HCT116 (cell line): ENCODE measurements around the gene KMT2C. TPM values are rescaled to one million over a fixed set of nuclear protein-coding genes. Genes with fewer than 3 reads are reported as not detected.
"Not testable (repeated sequence)": the region's sequence is repeated elsewhere in the genome, so short reads cannot be mapped to it uniquely, and the experiment has no call there.

Experiments
- ATAC-seq: fragments of 200-7000 bp; cut with Tn5 transposase; 2 replicates; pipeline ENCODE4 v1.9.1; 2020; ENCODE audit warnings: mild to moderate bottlenecking, moderate library complexity
- BruUV-seq: library from RNA; stranded (reverse); fragments of 400-500 nt; replicated peaks from 2 replicates; lab custom pipeline; 2021; lab: Mats Ljungman, UMichigan
- CTCF ChIA-PET: fragments of 300-600 bp; sonication (Branson Sonifier 250); formaldehyde crosslinking; loops from one replicate; lab custom pipeline; 2021; ENCODE audit warnings: antibody characterized with exemption; lab: Charles Lee
- POLR2A ChIA-PET: fragments of 300-600, 350-600 bp; sonication (Branson Sonifier 250); formaldehyde crosslinking; loops from one replicate; lab custom pipeline; 2021; ENCODE audit warnings: antibody characterized with exemption; lab: Charles Lee
- RAD21 ChIA-PET, 2 experiments: fragments of 300-600 bp; sonication (Branson Sonifier 250); formaldehyde crosslinking; loops; one replicate each; lab custom pipeline; 2023; ENCODE audit warnings: low total read pairs in 2 of 2; ENCODE audit not compliant: uncharacterized antibody in 2 of 2, unreplicated experiment in 2 of 2, low non-redundant PET in 1 of 2; lab: Charles Lee
- DNase-seq: peaks from one replicate; pipeline ENCODE4 v3.0.0-alpha.2; 2010; ENCODE audit warnings: low read depth, low spot score
- H2AFZ ChIP-seq: fragments of 200-600 bp; shearing (Covaris generic), sonication (generic); 2 replicates; pipeline ENCODE4 v1.6.1; 2017; ENCODE audit warnings: low read depth, mixed run types, mixed read lengths, antibody characterized with exemption, low read length; ENCODE audit not compliant: poor library complexity, severe bottlenecking
- H3K27ac ChIP-seq: 2 replicates; pipeline ENCODE4 v1.5.1; 2012; ENCODE audit warnings: low read depth, low read length
- H3K27me3 ChIP-seq: fragments of 200-600 bp; sonication (generic); 2 replicates; pipeline ENCODE4 v1.6.1; 2016; ENCODE audit warnings: mixed run types, low read length, mixed read lengths; ENCODE audit not compliant: insufficient read depth
- H3K36me3 ChIP-seq, 2 experiments: fragments of 200-500 bp in 1 of 2; fragments of 200-600 bp in 1 of 2; sonication (Bioruptor generic) in 1 of 2; sonication (generic) in 1 of 2; 2 replicates each; pipeline versions ENCODE4 v1.5.1 to v1.6.1; 2014 to 2016; ENCODE audit warnings: low read length in 2 of 2, inconsistent platforms in 1 of 2, mixed read lengths in 1 of 2, mixed run types in 1 of 2; ENCODE audit not compliant: insufficient read depth in 2 of 2, control insufficient read depth in 1 of 2
- H3K4me1 ChIP-seq, 2 experiments: fragments of 200-600 bp in 1 of 2; sonication (generic) in 1 of 2; 2 replicates each; pipeline versions ENCODE4 v1.5.1 to v1.6.1; 2012 to 2017; ENCODE audit warnings: low read length in 2 of 2, inconsistent platforms in 1 of 2, mild to moderate bottlenecking in 1 of 2, mixed read lengths in 1 of 2, mixed run types in 1 of 2, moderate library complexity in 1 of 2; ENCODE audit not compliant: insufficient read depth in 2 of 2, control insufficient read depth in 1 of 2
- H3K4me2 ChIP-seq: fragments of 200-600 bp; sonication (generic); 2 replicates; pipeline ENCODE4 v1.6.1; 2017; ENCODE audit warnings: mixed run types, low read length, mixed read lengths
- H3K4me3 ChIP-seq, 2 experiments: fragments of 200-600 bp in 1 of 2; sonication (generic) in 1 of 2; replicated peaks in 1 of 2; 2 replicates each; pipeline ENCODE4 v1.5.1; 2011 to 2016; ENCODE audit warnings: low read length in 2 of 2, control low read depth in 1 of 2, low read depth in 1 of 2, mild to moderate bottlenecking in 1 of 2, mixed read lengths in 1 of 2, mixed run types in 1 of 2
- H3K79me2 ChIP-seq: fragments of 200-600 bp; sonication (generic); 2 replicates; pipeline ENCODE4 v1.6.1; 2017; ENCODE audit warnings: mild to moderate bottlenecking, mixed run types, low read length, moderate library complexity, mixed read lengths; ENCODE audit not compliant: insufficient read depth
- H3K9ac ChIP-seq: fragments of 200-600 bp; sonication (generic); 2 replicates; pipeline ENCODE4 v1.6.1; 2016; ENCODE audit warnings: low read length, mixed read lengths
- H3K9me2 ChIP-seq: fragments of 200-600 bp; sonication (generic), shearing (Covaris generic); 2 replicates; pipeline ENCODE4 v1.6.1; 2017; ENCODE audit warnings: mixed run types, mild to moderate bottlenecking, moderate library complexity; ENCODE audit not compliant: insufficient read depth
- H3K9me3 ChIP-seq, 2 experiments: fragments of 200-500 bp in 1 of 2; fragments of 200-600 bp in 1 of 2; sonication (Bioruptor generic) in 1 of 2; sonication (generic) in 1 of 2; 2 replicates each; pipeline ENCODE4 v1.6.1; 2014 to 2017; ENCODE audit warnings: low read length in 2 of 2, mixed read lengths in 2 of 2, inconsistent platforms in 1 of 2, low read depth in 1 of 2, mild to moderate bottlenecking in 1 of 2, mixed run types in 1 of 2, moderate library complexity in 1 of 2; ENCODE audit not compliant: control insufficient read depth in 1 of 2, insufficient read depth in 1 of 2
- H4K20me1 ChIP-seq: fragments of 200-600 bp; sonication (generic), shearing (Covaris generic); 2 replicates; pipeline ENCODE4 v1.6.1; 2017; ENCODE audit warnings: mixed run types, mild to moderate bottlenecking, moderate library complexity; ENCODE audit not compliant: insufficient read depth
- CBX3 ChIP-seq: IDR thresholded peaks from 2 replicates; pipeline ENCODE4 v1.6.1; 2012; ENCODE audit warnings: low read depth
- EGR1 ChIP-seq: IDR thresholded peaks from 2 replicates; pipeline ENCODE4 v1.6.1; 2012; ENCODE audit warnings: low read depth
- EZH2 ChIP-seq: fragments of 200-600 bp; sonication (generic); IDR thresholded peaks from 2 replicates; pipeline ENCODE4 v1.6.1; 2017; ENCODE audit warnings: antibody characterized with exemption, mixed run types
- EZH2phosphoT487 ChIP-seq: fragments of 200-600 bp; IDR thresholded peaks from 2 replicates; pipeline ENCODE4 v1.6.1; 2018; ENCODE audit warnings: antibody characterized with exemption, borderline replicate concordance
- FOSL1 ChIP-seq: IDR thresholded peaks from 2 replicates; pipeline ENCODE4 v1.6.1; 2012; ENCODE audit warnings: low read depth
- JUND ChIP-seq: IDR thresholded peaks from 2 replicates; pipeline ENCODE4 v1.6.1; 2012
- RAD21 ChIP-seq: IDR thresholded peaks from 2 replicates; pipeline ENCODE4 v1.6.1; 2012; ENCODE audit warnings: low read depth, mild to moderate bottlenecking
- SRF ChIP-seq: IDR thresholded peaks from 2 replicates; pipeline ENCODE4 v1.6.1; 2012; ENCODE audit warnings: low read depth
- YY1 ChIP-seq: IDR thresholded peaks from 2 replicates; pipeline ENCODE4 v1.6.1; 2011; ENCODE audit warnings: low read length, low read depth, moderate library complexity, mild to moderate bottlenecking; ENCODE audit not compliant: insufficient replicate concordance; ENCODE audit errors: extremely low read depth
- ZFX ChIP-seq: fragments of 450-650 bp; IDR thresholded peaks from 2 replicates; pipeline ENCODE4 v1.6.1; 2017
- intact Hi-C: fragments of 100-400 bp; cut with micrococcal nuclease; formaldehyde crosslinking; loops from 2 replicates; pipeline ENCODE4 v1.10.0; 2022
- total RNA-seq: library from RNA; stranded (reverse); gene quantifications from one replicate; pipeline ENCODE4 v1.2.1, GENCODE V29; 2021; ENCODE audit not compliant: unreplicated experiment
- TF ChIP-seq, protein P1 (sequence below): IDR thresholded peaks from 2 replicates; pipeline ENCODE4 v1.6.1; 2012
- TF ChIP-seq, protein P2 (sequence below): IDR thresholded peaks from 2 replicates; pipeline ENCODE4 v1.6.1; 2012
- TF ChIP-seq, protein P3 (sequence below): IDR thresholded peaks from 2 replicates; pipeline ENCODE4 v1.6.1; 2012; ENCODE audit warnings: low read depth

KMT2C gene
- total RNA-seq, 1 experiment from 2014 or later = 22.9 TPM

DNA sequence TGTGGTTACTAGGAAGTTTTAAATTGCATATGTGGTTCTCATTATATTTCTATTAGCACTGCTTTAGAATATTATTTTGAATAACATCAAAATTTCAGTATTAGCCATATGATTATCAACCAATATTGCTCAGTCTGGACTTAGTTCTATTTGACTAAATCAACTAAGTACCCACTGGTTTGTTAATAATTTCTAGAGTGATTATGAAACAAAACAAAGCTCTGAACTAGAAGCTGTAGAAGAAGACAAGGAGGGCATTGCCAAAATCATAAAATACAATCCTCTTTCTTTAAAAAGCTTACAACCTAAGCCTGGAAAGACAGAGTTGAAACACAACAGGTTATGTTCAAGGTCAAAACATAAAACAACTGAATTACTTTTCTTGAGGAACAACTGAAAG is 204.7 kb downstream of the KMT2C start:
- Histone ChIP-seq H3K4me2 (no peak overlapping the region), H3K9me3 (no peaks in the 10 kb centered on the region), H3K9ac (no peak overlapping the region), H3K9me2 (no peaks in the 10 kb centered on the region), H3K4me1 (no peaks in the 10 kb centered on the region), H3K27me3 (no peaks in the 10 kb centered on the region), H4K20me1 (no peaks in the 10 kb centered on the region), H2AFZ (no peak overlapping the region), H3K36me3 (no peaks in the 10 kb centered on the region; a peak in 1 of 4 replicates), H3K79me2 (no peaks in the 10 kb centered on the region), H3K27ac (no peak overlapping the region), H3K4me3 (no peak overlapping the region)
- ChIA-PET RAD21 (no interaction called here), CTCF (no interaction called here), POLR2A (no interaction called here)
- ATAC-seq = no peak
- no TSS peak for BruUV-seq
- TF ChIP-seq, protein P1, sequence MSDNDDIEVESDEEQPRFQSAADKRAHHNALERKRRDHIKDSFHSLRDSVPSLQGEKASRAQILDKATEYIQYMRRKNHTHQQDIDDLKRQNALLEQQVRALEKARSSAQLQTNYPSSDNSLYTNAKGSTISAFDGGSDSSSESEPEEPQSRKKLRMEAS = no peak
- TF ChIP-seq FOSL1 = no peak
- no peak for TF ChIP-seq EZH2phosphoT487
- TF ChIP-seq CBX3 = no peak
- TF ChIP-seq, protein P2, sequence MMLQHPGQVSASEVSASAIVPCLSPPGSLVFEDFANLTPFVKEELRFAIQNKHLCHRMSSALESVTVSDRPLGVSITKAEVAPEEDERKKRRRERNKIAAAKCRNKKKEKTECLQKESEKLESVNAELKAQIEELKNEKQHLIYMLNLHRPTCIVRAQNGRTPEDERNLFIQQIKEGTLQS = no peak
- TF ChIP-seq EGR1 = no peak
- no peak for TF ChIP-seq JUND
- TF ChIP-seq ZFX = no peak
- TF ChIP-seq, protein P3, sequence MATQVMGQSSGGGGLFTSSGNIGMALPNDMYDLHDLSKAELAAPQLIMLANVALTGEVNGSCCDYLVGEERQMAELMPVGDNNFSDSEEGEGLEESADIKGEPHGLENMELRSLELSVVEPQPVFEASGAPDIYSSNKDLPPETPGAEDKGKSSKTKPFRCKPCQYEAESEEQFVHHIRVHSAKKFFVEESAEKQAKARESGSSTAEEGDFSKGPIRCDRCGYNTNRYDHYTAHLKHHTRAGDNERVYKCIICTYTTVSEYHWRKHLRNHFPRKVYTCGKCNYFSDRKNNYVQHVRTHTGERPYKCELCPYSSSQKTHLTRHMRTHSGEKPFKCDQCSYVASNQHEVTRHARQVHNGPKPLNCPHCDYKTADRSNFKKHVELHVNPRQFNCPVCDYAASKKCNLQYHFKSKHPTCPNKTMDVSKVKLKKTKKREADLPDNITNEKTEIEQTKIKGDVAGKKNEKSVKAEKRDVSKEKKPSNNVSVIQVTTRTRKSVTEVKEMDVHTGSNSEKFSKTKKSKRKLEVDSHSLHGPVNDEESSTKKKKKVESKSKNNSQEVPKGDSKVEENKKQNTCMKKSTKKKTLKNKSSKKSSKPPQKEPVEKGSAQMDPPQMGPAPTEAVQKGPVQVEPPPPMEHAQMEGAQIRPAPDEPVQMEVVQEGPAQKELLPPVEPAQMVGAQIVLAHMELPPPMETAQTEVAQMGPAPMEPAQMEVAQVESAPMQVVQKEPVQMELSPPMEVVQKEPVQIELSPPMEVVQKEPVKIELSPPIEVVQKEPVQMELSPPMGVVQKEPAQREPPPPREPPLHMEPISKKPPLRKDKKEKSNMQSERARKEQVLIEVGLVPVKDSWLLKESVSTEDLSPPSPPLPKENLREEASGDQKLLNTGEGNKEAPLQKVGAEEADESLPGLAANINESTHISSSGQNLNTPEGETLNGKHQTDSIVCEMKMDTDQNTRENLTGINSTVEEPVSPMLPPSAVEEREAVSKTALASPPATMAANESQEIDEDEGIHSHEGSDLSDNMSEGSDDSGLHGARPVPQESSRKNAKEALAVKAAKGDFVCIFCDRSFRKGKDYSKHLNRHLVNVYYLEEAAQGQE = no peak
- no peak for TF ChIP-seq YY1
- TF ChIP-seq RAD21 = no peak
- TF ChIP-seq EZH2 = no peak
- TF ChIP-seq SRF = no peak
- intact Hi-C loops = no loop called here
- DNase-seq = no peak

DNA sequence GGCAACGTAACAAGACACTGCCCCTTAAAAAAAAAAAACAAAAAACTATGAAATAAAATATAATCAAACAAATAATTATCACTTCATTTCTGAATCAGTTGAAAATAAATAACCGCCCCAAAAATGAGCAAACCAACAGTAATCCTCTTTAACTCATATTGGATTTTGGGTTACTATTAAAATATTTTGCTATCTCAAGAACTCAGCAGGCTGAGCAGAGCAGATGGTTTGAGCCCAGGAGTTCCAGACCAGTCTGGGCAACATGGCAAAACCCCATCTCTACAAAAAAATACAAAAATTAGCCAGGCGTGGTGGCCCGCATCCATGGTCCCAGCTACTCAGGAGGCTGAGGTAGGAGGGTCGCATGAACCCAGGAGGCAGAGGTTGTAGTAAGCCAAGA is 216.2 kb downstream of the KMT2C start:
- H3K9me2 ChIP-seq, BruUV-seq, H3K27me3 ChIP-seq, H3K9ac ChIP-seq, H3K4me3 ChIP-seq, H3K4me1 ChIP-seq, DNase-seq, H3K9me3 ChIP-seq, H3K79me2 ChIP-seq, H2AFZ ChIP-seq, H4K20me1 ChIP-seq, H3K36me3 ChIP-seq, POLR2A ChIA-PET, intact Hi-C loops, H3K4me2 ChIP-seq, H3K27ac ChIP-seq, CTCF ChIA-PET, RAD21 ChIA-PET, ATAC-seq: not testable (repeated sequence)

DNA sequence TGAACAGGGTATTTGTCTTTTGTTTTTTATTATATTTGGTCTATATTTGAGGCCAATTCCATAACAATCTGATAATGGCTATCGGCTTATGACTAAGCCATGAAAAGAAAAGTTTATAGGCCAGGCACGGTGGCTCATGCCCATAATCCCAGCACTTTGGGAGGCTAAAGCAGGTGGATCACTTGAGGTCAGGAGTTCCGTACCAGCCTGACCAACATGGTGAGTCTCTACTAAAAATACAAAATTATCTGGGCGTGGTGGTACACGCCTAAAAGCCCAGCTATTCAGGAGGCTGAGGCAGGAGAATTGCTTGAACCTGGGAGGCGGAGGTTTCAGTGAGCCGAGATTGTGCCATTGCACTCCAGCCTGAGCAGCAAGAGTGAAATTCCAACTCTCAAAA is 227.0 kb downstream of the KMT2C start:
- H3K9me3 ChIP-seq, DNase-seq, intact Hi-C loops, H3K9me2 ChIP-seq, H2AFZ ChIP-seq, POLR2A ChIA-PET, H3K79me2 ChIP-seq, H3K9ac ChIP-seq, RAD21 ChIA-PET, H3K4me3 ChIP-seq, H3K27ac ChIP-seq, H3K4me1 ChIP-seq, H3K27me3 ChIP-seq, H4K20me1 ChIP-seq, BruUV-seq, ATAC-seq, H3K4me2 ChIP-seq, H3K36me3 ChIP-seq, CTCF ChIA-PET: not testable (repeated sequence)
